Large intestine (tissue), 3 donors: Measurements from ENCODE around the gene TXNL1. TPM values are rescaled to one million over a fixed set of nuclear protein-coding genes. Genes with fewer than 3 reads are reported as not detected.

Experiments
- DNase-seq, 2 donors: peaks; one replicate each; pipeline versions ENCODE4 v3.0.0 to v3.0.0-alpha.2; 2013
- H3K27ac ChIP-seq: one replicate; pipeline ENCODE4 v1.5.1; 2013; ENCODE audit warnings: low read length
- H3K27me3 ChIP-seq: 2 replicates; pipeline ENCODE4 v1.6.1; 2013; ENCODE audit warnings: low read length; ENCODE audit not compliant: control insufficient read depth, insufficient read depth
- H3K36me3 ChIP-seq: 2 replicates; pipeline ENCODE4 v1.6.1; 2013; ENCODE audit warnings: low read length; ENCODE audit not compliant: control insufficient read depth, insufficient read depth
- H3K4me1 ChIP-seq: one replicate; pipeline ENCODE4 v1.6.1; 2013; ENCODE audit warnings: low read length; ENCODE audit not compliant: control insufficient read depth, insufficient read depth
- H3K4me3 ChIP-seq: one replicate; pipeline ENCODE4 v1.5.1; 2013; ENCODE audit warnings: low read length
- H3K9me3 ChIP-seq: one replicate; pipeline ENCODE4 v1.6.1; 2013; ENCODE audit warnings: mild to moderate bottlenecking, low read depth, low read length, moderate library complexity; ENCODE audit not compliant: control insufficient read depth
- WGBS: methylation state at CpG from one replicate; pipeline ENCODE4 v1.1.5; 2013; ENCODE audit warnings: low lambda C conversion rate; ENCODE audit not compliant: insufficient coverage; 5-methylcytosine and 5-hydroxymethylcytosine counted together
- polyA plus RNA-seq: library from polyadenylated mRNA; unstranded; fragments of 120-200 nt; gene quantifications from one replicate; pipeline ENCODE4 v1.2.1, GENCODE V29; 2013

TXNL1 gene
- polyA plus RNA-seq, 1 donor, result 67.2 TPM

DNA sequence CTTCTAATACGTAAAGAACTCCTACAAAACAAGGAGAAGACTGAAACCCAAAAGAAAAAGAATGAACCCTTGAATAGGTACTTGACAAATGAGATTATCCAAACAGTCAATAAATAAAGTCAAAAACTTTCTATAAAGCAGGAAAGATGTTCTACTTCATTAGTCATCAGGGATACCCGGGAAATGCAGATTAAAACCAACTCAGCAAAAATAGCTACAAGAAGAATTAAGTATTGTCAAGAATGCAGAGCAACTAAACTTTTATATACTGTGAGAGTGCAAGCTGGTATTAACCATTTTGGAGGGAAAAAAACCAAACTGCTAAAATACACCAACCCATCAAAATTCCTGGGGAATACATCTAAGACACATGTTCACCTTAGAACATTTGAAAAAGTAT lies 10.4 kb downstream of the TXNL1 start:
- peaks cover 3% of the 10 kb centered on the region for H3K36me3 ChIP-seq
- peaks cover 3% of the 10 kb centered on the region for H3K4me1 ChIP-seq
- H3K27me3 ChIP-seq, result no peaks in the 10 kb centered on the region
- H3K27ac ChIP-seq, result no peak overlapping the region
- H3K9me3 ChIP-seq, result no peaks in the 10 kb centered on the region
- 100% methylated on average over 1 of the region's 2 CpGs for WGBS
- DNase-seq, result no peak
- H3K4me3 ChIP-seq, result no peak overlapping the region

GRCh38 chr18:56615738-56616520 lies 22.5 kb downstream of the TXNL1 start:
- Histone ChIP-seq H3K36me3 (peaks cover 50% of the 10 kb centered on the region), H3K27ac (no peak overlapping the region), H3K4me1 (no peaks in the 10 kb centered on the region), H3K4me3 (no peak overlapping the region), H3K27me3 (no peaks in the 10 kb centered on the region), H3K9me3 (no peaks in the 10 kb centered on the region)
- DNase-seq, result no peak
- 19% methylated on average over 3 of the region's 7 CpGs for WGBS

DNA sequence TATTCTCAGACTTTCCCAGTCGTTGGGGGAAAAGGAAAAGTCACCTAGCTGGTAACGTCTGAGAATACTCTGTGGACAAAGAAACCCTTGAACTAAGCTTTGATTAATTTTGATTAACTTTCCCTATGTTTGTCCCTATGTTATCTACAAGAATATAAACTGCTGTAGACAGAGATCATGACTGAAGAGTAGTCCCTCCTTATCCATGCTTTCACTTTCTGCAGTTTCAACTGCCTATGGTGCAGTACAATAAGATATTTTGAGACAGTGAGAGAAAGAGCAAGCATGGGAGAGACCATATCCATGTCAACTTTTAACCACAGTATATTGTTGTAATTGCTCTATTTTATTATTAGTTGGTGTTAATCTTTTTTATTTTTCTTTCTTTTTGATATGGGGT lies 31.8 kb downstream of the TXNL1 start:
- H3K4me1 ChIP-seq, result no peaks in the 10 kb centered on the region
- no peak overlapping the region for H3K27ac ChIP-seq
- H3K9me3 ChIP-seq, result no peaks in the 10 kb centered on the region
- no peaks in the 10 kb centered on the region for H3K27me3 ChIP-seq
- no peak overlapping the region for H3K4me3 ChIP-seq
- WGBS, result 40% methylated on average over 1 of the region's 2 CpGs
- peak; percentile 9 to 50 for DNase-seq
- peaks cover 40% of the 10 kb centered on the region for H3K36me3 ChIP-seq

DNA sequence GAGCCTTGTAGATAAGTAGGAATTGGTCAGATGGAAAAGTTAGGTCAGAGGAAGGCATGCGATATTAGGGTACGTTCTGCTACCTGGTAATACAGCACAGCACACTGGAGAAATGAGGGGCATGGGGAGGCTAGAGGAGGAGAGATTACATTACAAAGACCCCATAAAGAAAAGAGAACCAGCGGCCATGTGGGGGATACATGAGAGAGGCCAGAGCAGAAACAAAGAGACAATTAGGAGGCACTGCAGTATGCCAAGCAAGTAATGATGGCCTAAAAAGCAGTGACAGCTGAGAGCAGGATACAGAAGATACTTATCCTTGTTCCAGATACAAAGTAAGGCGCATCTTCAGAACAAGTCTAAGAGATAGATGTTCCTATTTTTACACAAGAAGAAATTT lies 40.0 kb downstream of the TXNL1 start:
- peaks cover 4% of the 10 kb centered on the region for H3K36me3 ChIP-seq
- H3K27ac ChIP-seq, result no peak overlapping the region
- no peak overlapping the region for H3K4me3 ChIP-seq
- no peak for DNase-seq
- no peaks in the 10 kb centered on the region for H3K27me3 ChIP-seq
- 93% methylated on average over 2 of the region's 4 CpGs for WGBS
- H3K9me3 ChIP-seq, result no peaks in the 10 kb centered on the region
- no peaks in the 10 kb centered on the region for H3K4me1 ChIP-seq

GRCh38 chr18:56593906-56594305 lies 44.5 kb downstream of the TXNL1 start:
- Histone ChIP-seq H3K27me3 (no peaks in the 10 kb centered on the region), H3K27ac (no peak overlapping the region), H3K4me3 (no peak overlapping the region), H3K36me3 (no peaks in the 10 kb centered on the region), H3K4me1 (no peaks in the 10 kb centered on the region), H3K9me3 (no peaks in the 10 kb centered on the region)
- no CpG with 5 or more reads among the region's 4 CpGs for WGBS
- DNase-seq, result no peak

- DNase-seq, result no peak
- H3K4me1 ChIP-seq, result no peaks in the 10 kb centered on the region
- 60% methylated on average over 3 of the region's 3 CpGs for WGBS
- H3K9me3 ChIP-seq, result no peaks in the 10 kb centered on the region
- H3K4me3 ChIP-seq, result no peak overlapping the region
- no peak overlapping the region for H3K27ac ChIP-seq
- H3K36me3 ChIP-seq, result no peaks in the 10 kb centered on the region
- H3K27me3 ChIP-seq, result no peaks in the 10 kb centered on the region
These were observed 58.4 kb downstream of the TXNL1 start for GRCh38 chr18:56580026-56580425.

DNA sequence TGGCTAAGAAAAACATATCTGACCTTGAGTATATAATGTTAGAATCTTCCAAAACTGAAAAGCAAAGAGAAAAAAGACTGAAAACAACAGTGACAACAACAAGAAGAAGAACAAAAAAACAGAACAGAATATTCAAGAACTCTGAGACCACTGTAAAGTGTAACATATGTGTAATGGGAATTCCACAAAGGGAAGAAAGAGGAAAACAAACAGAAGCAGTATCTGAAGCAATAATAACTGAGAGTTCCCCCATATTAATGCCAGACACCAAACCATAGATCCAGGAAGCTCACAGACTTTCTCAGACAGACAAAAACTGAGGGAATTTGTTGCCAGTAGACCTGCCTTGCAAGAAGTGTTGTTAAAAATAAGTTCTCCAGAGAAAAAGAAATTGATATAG lies 58.9 kb downstream of the TXNL1 start:
- Histone ChIP-seq H3K9me3 (no peaks in the 10 kb centered on the region), H3K27ac (no peak overlapping the region), H3K27me3 (no peaks in the 10 kb centered on the region), H3K36me3 (no peaks in the 10 kb centered on the region), H3K4me1 (no peaks in the 10 kb centered on the region), H3K4me3 (no peak overlapping the region)
- DNase-seq, result no peak

GRCh38 chr18:56576826-56577573 lies 61.4 kb downstream of the TXNL1 start:
- H3K4me1 ChIP-seq, result no peaks in the 10 kb centered on the region
- H3K4me3 ChIP-seq, result no peak overlapping the region
- no peak overlapping the region for H3K27ac ChIP-seq
- H3K36me3 ChIP-seq, result no peaks in the 10 kb centered on the region
- WGBS, result 81% methylated on average over 2 of the region's 14 CpGs
- no peaks in the 10 kb centered on the region for H3K27me3 ChIP-seq
- no peak for DNase-seq
- H3K9me3 ChIP-seq, result no peaks in the 10 kb centered on the region

DNA sequence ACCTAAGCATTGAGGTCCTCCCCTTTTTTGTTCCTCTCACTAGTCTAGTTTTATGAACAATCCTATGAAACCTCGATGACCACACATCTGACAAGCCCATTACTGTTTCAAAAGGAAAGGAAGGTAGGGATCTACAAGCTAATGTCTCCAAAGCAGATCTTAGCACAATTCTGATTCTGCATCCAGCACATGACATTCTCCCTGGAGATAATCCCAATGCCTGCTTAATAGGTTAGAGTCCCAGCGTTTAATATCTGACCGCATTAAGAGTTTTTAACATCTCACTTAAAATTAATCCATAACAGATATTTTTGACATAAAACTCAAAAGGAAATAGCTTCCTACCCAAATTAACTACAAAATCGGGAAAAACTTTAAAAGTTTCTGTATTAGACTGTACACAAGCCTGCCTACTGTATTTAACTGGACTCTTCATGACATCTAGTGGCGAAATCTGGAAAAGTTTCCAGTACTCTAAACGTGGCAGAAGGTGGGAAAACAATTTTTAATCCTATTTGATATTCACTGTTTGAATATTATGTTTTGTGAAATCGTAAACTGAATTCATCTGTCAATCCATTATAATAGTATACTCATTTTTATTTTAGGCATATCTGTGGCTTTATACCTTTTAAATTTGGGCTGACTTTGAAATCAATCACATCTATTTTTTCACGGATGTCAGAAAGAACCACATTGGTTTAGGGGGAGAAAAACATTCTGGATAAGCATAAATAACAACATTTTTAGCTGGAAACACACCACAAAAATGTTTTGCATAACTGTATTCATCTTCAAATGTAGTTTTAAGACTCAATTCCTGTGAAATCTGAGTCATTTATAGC lies 62.4 kb downstream of the TXNL1 start:
- Histone ChIP-seq H3K9me3 (no peaks in the 10 kb centered on the region), H3K4me1 (no peaks in the 10 kb centered on the region), H3K36me3 (no peaks in the 10 kb centered on the region), H3K4me3 (no peak overlapping the region), H3K27ac (no peak overlapping the region), H3K27me3 (no peaks in the 10 kb centered on the region)
- DNase-seq, result peak; percentile 28 to 29
- WGBS, result 16% methylated on average over 5 of the region's 8 CpGs

DNA sequence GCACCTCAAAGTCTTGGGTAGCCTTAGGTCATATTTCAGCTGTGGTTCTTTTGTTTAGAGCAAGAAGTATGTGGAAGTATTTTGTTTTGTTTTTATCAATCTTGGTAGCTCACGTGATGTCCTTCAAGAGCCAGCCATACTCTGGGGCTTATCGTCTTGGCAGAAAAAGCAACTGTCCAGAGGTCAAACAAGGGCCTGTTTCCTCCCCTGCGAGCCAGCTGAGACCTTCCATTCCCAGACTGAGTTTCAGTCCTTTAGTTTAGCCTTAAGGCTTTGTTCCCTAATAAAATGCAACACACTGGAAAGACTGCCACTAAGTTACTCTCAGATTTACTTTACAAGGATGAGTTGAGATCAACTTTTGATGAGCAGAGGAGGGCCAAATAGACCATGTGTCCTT lies 63.5 kb downstream of the TXNL1 start:
- Histone ChIP-seq H3K36me3 (no peaks in the 10 kb centered on the region), H3K27me3 (no peaks in the 10 kb centered on the region), H3K9me3 (no peaks in the 10 kb centered on the region), H3K4me1 (no peaks in the 10 kb centered on the region), H3K4me3 (no peak overlapping the region), H3K27ac (no peak overlapping the region)
- DNase-seq, result peak in 1 of 2 donors; percentile 21
- WGBS, result no CpG with 5 or more reads among the region's 3 CpGs
